IMR-90 (cell line): Measurements from ENCODE around the gene AGAP1.

ENCODE experiments used
- BHLHE40 ChIP-seq: fragments of 150-350 bp; IDR thresholded peaks from 2 replicates; pipeline ENCODE4 v1.6.1; 2016; ENCODE audit warnings: mild to moderate bottlenecking, low read depth, low read length
- CEBPB ChIP-seq: IDR thresholded peaks from 2 replicates; pipeline ENCODE4 v1.6.1; 2012; ENCODE audit warnings: low read depth, low read length, improper control_type of control experiment
- MXI1 ChIP-seq: IDR thresholded peaks from 2 replicates; pipeline ENCODE4 v1.6.1; 2012; ENCODE audit warnings: low read depth, mild to moderate bottlenecking, low read length, moderate library complexity, borderline replicate concordance
- RCOR1 ChIP-seq: IDR thresholded peaks from 2 replicates; pipeline ENCODE4 v1.6.1; 2012; ENCODE audit warnings: mild to moderate bottlenecking, low read length, improper control_type of control experiment; ENCODE audit not compliant: insufficient replicate concordance
- TF ChIP-seq, protein P1 (sequence below): conservative IDR thresholded peaks from 2 replicates; pipeline ENCODE4 v1.5.1; 2012; ENCODE audit warnings: mild to moderate bottlenecking, low read depth, low read length, improper control_type of control experiment

DNA sequence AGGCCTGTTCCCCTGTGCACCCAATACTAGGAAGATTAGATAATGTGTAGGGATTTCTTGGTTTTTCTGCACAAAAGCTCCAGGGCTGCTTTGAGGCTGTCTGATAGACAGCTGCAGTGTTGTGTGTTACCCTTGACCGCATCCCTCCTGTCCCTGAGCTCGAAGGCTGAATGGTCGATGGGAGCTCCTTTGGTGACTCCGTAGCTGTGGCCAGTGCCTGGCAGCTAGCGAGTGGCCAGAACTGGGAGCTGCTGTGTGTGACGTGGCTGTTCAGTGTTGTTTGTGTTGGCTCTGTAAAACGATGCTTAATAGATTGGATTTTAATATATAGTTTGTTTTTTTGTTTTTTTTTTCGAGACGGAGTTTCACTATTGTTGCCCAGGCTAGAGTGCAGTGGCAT lies 170.0 kb downstream of the AGAP1 start:
- TF ChIP-seq, protein P1, sequence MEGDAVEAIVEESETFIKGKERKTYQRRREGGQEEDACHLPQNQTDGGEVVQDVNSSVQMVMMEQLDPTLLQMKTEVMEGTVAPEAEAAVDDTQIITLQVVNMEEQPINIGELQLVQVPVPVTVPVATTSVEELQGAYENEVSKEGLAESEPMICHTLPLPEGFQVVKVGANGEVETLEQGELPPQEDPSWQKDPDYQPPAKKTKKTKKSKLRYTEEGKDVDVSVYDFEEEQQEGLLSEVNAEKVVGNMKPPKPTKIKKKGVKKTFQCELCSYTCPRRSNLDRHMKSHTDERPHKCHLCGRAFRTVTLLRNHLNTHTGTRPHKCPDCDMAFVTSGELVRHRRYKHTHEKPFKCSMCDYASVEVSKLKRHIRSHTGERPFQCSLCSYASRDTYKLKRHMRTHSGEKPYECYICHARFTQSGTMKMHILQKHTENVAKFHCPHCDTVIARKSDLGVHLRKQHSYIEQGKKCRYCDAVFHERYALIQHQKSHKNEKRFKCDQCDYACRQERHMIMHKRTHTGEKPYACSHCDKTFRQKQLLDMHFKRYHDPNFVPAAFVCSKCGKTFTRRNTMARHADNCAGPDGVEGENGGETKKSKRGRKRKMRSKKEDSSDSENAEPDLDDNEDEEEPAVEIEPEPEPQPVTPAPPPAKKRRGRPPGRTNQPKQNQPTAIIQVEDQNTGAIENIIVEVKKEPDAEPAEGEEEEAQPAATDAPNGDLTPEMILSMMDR = no peak
- TF ChIP-seq RCOR1 (no peak), CEBPB (no peak), MXI1 (no peak), BHLHE40 (no peak)
